ENCODE measurements around the gene ATPAF2.

GRCh38 chr17:18070861-18071340 is 31.9 kb upstream of the ATPAF2 start:
- TF ChIP-seq CTCF (conservative IDR thresholded peaks at IDR 0.05; ENCODE audit: low read depth in 2 of 2) (no peak), EZH2 (IDR thresholded peaks at IDR 0.05; ENCODE audit: low read depth, unreplicated experiment) (no peak), CREB1 (CRISPR knock-in tag; IDR thresholded peaks at IDR 0.05; ENCODE audit: low read depth) (no peak), POLR2AphosphoS5 (IDR thresholded peaks at IDR 0.05; ENCODE audit: low read depth) (no peak)
